ENCODE measurements around the gene AP5S1. TPM values are rescaled to one million over a fixed set of nuclear protein-coding genes. Genes with fewer than 3 reads are reported as not detected.

Gene AP5S1
- polyA plus RNA-seq, 1 experiment, result 7.8 TPM

GRCh38 chr20:3777716-3778629, 42.4 kb upstream of the AP5S1 start:
- ChIA-PET CTCF (interaction anchor here (0.6 to 2.8 kb wide), 7 partner anchors 8 to 314 kb away, joined by 3 to 18 read pairs (median 3); partner anchors contain the start of genes ADISSP and CENPB), POLR2A (interaction anchor here (0.7 to 1.7 kb wide), 2 partner anchors 10 to 67 kb away, joined by 3 to 14 read pairs; partner anchors contain the start of gene ADISSP)
- no peak overlapping the region for H3K27ac ChIP-seq (ENCODE audit: low read depth, low read length)
- DNase-seq (ENCODE audit: low read depth, low spot score), result no peak
- H3K9me3 ChIP-seq (ENCODE audit: control insufficient read depth, insufficient read depth, low read length), result no peaks in the 10 kb centered on the region
- H3K4me3 ChIP-seq (ENCODE audit: low read depth, low read length), result peak overlapping the region; percentile 60
- H3K27me3 ChIP-seq (ENCODE audit: control insufficient read depth, insufficient read depth, low read length), result peaks cover 7% of the 10 kb centered on the region
- TF ChIP-seq, protein P1, sequence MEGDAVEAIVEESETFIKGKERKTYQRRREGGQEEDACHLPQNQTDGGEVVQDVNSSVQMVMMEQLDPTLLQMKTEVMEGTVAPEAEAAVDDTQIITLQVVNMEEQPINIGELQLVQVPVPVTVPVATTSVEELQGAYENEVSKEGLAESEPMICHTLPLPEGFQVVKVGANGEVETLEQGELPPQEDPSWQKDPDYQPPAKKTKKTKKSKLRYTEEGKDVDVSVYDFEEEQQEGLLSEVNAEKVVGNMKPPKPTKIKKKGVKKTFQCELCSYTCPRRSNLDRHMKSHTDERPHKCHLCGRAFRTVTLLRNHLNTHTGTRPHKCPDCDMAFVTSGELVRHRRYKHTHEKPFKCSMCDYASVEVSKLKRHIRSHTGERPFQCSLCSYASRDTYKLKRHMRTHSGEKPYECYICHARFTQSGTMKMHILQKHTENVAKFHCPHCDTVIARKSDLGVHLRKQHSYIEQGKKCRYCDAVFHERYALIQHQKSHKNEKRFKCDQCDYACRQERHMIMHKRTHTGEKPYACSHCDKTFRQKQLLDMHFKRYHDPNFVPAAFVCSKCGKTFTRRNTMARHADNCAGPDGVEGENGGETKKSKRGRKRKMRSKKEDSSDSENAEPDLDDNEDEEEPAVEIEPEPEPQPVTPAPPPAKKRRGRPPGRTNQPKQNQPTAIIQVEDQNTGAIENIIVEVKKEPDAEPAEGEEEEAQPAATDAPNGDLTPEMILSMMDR (IDR thresholded peaks at IDR 0.05; ENCODE audit: low read depth, low read length), result no peak

- peaks cover 7% of the 10 kb centered on the region for H3K27me3 ChIP-seq (ENCODE audit: control insufficient read depth, insufficient read depth, low read length)
- TF ChIP-seq, protein P1 (IDR thresholded peaks at IDR 0.05; ENCODE audit: low read depth, low read length), result no peak
- H3K27ac ChIP-seq (ENCODE audit: low read depth, low read length), result no peak overlapping the region
- ChIA-PET CTCF (interaction anchor here (0.9 to 2.8 kb wide), 4 partner anchors 11 to 105 kb away, joined by 3 to 18 read pairs (median 6); partner anchors contain the start of gene ADISSP), POLR2A (interaction anchor here (0.5 to 1.7 kb wide), 2 partner anchors 11 to 248 kb away, joined by 12 to 14 read pairs; partner anchors contain the start of gene ADISSP)
- no peaks in the 10 kb centered on the region for H3K9me3 ChIP-seq (ENCODE audit: control insufficient read depth, insufficient read depth, low read length)
- no peak for DNase-seq (ENCODE audit: low read depth, low spot score)
- H3K4me3 ChIP-seq (ENCODE audit: low read depth, low read length), result no peak overlapping the region
Observed at GRCh38 chr20:3778976-3779375, 41.4 kb upstream of the AP5S1 start.

GRCh38 chr20:3781153-3781910, 39.0 kb upstream of the AP5S1 start, which contains the start of gene SPEF1:
Gene SPEF1 (minus strand): TSS chr20:3781448. CDS start chr20:3781287, 161 bp downstream.
- peak within 1 kb of the TSS; percentile 11 for H3K27ac ChIP-seq (ENCODE audit: low read depth, low read length)
- CTCF ChIA-PET, result interaction anchor here (0.6 to 1.7 kb wide), 11 partner anchors 12 to 106 kb away, joined by 3 to 14 read pairs (median 4); partner anchors contain the start of gene ADISSP
- peaks cover 4% of the 10 kb centered on the region; the same call in 1 of the 2 replicates for H3K9me3 ChIP-seq (ENCODE audit: control insufficient read depth, insufficient read depth, low read length)
- POLR2A ChIA-PET, result interaction anchor here (1.3 kb wide), 1 partner anchor 13 kb away, joined by 7 read pairs; no protein-coding TSS in a partner anchor
- H3K27me3 ChIP-seq (ENCODE audit: control insufficient read depth, insufficient read depth, low read length), result peaks cover 7% of the 10 kb centered on the region
- peak within 1 kb of the TSS; percentile 56 for H3K4me3 ChIP-seq (ENCODE audit: low read depth, low read length)
- TF ChIP-seq, protein P1 (IDR thresholded peaks at IDR 0.05; ENCODE audit: low read depth, low read length), result peak; percentile 50
- DNase-seq (ENCODE audit: low read depth, low spot score), result peak; percentile 71

- H3K9me3 ChIP-seq (ENCODE audit: control insufficient read depth, insufficient read depth, low read length), result peaks cover 4% of the 10 kb centered on the region; the same call in 1 of the 2 replicates
- TF ChIP-seq, protein P1 (IDR thresholded peaks at IDR 0.05; ENCODE audit: low read depth, low read length), result no peak
- CTCF ChIA-PET, result interaction anchor here (1.1 to 1.7 kb wide), 2 partner anchors 36 to 66 kb away, joined by 3 to 14 read pairs; no protein-coding TSS in a partner anchor
- POLR2A ChIA-PET, result no interaction called here
- H3K4me3 ChIP-seq (ENCODE audit: low read depth, low read length), result no peak overlapping the region
- no peak overlapping the region for H3K27ac ChIP-seq (ENCODE audit: low read depth, low read length)
- H3K27me3 ChIP-seq (ENCODE audit: control insufficient read depth, insufficient read depth, low read length), result peaks cover 7% of the 10 kb centered on the region
- DNase-seq (ENCODE audit: low read depth, low spot score), result no peak
Observed at GRCh38 chr20:3782597-3782996, 37.8 kb upstream of the AP5S1 start.

All from AG04450 (cell line).